GM04504 (cell line): ENCODE data around the gene PPM1G.

ENCODE experiments used
- DNase-seq: peaks from one replicate; pipeline ENCODE4 v3.0.0-alpha.2; 2012; ENCODE audit warnings: low read depth

Gene PPM1G

DNA sequence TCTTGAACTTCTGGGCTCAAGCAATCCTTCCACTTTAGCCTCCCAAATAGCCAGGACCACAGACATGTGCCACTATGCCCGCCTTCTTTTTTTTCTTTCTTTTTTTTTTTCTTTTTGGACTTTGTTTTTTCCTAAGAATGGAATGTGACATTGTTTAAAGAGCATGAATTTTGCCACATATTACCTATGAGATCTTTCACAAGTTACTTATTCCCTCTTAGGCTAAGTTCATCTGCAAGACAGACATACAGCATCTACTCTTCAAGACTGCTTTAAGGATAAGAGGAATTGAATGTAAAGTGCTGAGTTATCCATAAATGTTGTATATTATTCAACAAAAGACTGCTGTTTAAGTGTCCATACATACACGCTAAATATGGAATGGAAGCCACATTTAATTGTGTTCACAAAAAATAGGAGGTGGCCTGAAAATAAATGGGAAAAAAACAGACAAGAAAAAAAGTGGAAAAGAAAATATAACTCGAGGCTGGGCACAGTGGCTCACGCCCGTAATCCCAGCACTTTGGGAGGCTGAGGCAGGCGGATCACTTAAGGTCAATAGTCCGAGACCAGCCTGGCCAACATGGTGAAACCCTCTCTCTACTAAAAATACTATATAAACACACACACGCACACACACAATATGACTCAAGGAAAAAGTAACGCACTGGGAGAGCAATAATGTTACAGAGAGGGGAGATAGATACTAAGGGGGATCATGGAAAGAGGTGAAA, 3.2 kb upstream of the PPM1G start:
- DNase-seq: no peak

DNA sequence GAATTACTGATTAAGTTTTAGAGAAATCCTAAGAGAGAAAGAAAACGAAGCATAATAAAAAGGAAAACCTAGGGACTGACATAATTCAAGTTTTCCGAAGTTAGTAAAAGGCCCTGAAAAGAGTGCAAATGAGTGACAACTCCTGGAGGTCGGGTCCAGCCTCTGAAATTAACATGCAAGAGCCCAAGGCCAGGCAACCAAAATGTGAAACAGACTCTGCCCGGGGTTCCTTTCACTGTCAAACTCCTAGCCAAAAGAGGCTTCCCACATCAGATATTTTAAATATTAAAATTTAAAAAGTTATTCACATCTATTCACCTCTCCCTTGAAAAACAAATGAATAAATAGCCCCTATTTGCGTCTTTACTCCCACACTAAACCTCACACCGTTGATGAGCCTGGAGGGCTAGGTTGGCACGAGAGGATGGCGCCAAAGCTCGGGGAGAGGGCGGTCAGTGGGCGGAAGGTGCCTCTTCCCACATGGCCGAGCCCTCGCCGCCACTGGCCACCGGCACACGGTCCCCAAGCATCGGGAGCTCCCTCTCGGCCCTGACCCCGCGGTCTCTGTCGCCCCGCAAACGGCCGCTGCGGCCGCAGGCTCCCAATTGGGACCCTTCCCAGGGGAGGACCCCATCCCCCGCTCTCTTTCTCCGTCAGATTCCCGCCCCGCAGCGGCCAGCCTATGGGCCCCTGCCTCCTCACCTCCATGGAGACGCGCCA, 630 bp downstream of the PPM1G start:
- no peak for DNase-seq

DNA sequence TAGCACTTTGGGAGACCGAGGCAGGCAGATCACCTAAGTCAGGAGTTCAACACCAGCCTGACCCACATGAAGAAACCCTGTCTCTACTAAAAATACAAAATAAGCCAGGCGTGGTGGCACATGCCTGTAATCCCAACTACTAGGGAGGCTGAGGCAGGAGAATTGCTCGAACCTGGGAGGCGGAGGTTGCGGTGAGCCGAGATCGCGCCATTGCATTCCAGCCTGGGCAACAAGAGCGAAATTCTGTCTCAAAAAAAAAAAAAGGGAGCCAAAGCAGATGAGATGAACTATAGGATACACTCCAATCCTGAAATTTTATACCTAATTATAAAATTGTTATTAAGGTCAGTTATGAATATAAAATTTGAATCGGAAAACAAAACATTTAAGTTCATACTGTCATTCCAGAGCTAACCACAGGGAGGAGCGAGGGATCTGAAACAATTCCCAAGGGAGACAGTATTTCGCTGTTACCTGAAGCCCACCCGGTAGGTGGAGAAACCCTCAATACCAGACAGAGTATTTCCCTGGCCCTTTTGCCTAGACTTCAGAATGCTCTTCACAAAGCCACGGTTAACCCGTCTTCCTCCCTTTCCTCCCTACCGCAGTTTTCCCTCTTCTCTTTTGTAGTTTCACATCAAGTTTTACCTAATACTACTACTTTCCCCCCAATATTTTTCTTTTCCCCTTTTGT, 1.4 kb downstream of the PPM1G start:
- no peak for DNase-seq

DNA sequence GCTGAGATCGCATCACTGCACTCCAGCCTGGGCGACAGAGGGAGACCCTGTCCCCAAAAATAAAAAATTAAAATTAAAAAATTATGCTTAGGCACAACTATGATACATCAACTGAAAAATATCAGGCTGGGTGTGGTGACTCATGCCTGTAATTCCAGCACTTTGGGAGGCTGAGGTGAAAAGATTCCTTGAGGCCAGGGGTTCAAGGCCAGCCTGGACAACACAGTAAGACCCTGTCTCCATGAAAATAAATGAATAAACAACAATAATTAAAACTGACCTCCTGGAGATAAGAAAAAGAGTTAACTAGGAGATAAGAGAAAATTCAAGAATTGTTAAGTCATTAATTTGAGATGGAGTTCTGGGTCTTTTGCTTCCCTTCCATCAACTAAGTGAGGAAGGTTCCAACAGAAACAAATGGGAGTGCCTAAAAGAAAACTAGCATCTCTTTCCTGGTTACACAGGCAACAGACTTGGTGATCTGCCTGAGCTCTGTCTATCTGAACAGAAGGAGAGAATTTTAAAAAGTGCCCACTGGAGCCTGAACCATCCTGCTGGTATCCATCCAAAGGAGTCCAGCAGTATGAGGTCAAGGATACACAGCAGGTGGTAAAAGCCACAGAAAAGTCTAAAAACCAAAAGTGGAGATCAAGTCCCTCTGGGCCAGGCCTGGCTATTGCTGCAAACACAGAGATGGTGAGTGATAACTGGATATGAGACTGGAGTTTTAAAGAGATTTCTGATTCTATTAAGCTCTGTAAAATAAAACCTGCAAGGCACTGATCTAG, 8.8 kb downstream of the PPM1G start:
- DNase-seq: no peak

DNA sequence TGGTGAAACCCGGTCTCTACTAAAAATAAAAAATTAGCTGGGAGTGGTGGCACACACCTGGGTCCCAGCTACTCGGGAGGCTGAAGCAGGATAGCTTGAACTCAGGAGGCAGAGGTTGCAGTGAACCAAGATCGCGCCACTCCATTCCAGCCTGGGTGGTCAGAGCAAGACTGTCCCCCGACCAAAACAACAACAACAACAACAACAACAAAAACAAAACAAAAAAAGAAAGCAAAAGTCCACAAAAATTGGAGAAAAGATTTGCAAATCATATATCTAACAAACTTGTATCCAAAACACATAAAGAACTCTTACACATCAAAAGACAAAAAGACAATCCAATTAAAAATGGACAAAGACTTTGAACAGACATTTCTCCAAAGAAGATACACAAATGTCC, 10.4 kb downstream of the PPM1G start:
- no peak for DNase-seq

DNA sequence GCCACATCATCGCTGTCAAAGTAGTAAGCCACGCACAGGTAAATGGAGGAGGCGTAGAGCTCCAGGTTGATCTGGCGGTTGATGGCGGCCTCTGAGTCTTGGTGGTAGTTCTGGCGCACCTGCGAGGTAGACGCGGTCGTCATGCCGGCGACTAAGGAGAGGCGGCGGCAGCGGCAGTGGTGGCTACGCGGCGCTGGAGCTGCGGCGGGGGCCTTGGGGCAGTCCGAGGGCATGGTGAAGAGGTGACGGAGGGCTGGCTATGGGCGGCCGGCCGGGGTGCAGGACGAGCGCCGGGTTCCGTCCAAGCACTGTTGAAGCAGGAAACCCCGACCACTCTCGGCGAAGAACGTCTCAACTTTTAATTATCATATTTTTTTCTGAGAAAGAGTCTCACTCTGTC, 16.2 kb downstream of the PPM1G start:
- no peak for DNase-seq

DNA sequence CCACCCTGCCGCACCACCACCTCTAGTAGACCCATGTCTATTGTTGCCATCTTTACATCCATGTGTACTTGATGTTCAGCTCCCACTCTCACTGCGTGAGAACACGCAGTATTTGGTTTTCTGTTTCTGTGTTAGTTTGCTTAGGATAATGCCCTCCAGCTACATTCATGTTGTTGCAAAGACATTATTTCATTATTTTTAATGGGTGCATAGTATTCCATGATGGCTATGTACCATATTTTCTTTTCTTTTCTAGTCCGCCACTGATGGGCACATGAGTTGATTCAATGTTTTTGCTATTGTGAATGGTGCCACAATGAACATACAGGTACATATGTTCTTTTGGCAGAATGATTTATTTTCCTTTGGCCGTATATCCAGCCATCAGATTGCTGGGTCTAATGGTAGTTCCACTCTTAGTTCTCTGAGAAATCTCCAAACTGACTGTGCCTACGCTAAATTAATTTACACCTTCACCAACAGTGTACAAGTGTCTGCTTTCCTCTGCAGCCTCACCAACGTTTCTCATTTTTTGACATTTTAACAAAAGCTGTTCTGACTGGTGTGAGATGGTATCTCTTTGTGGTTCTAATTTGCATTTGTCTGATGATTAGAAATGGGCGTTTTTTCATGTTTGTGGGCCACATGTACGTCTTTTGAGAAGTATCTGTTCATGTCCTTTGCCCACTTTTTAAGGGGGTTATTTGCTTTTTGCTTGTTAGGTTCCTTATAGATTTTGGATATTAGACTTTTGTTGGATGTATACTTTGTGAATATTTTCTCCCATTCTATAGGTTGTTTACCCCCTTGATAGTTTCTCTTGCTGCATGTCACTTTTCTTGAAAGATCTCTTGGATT, 18.3 kb downstream of the PPM1G start:
- DNase-seq: no peak

DNA sequence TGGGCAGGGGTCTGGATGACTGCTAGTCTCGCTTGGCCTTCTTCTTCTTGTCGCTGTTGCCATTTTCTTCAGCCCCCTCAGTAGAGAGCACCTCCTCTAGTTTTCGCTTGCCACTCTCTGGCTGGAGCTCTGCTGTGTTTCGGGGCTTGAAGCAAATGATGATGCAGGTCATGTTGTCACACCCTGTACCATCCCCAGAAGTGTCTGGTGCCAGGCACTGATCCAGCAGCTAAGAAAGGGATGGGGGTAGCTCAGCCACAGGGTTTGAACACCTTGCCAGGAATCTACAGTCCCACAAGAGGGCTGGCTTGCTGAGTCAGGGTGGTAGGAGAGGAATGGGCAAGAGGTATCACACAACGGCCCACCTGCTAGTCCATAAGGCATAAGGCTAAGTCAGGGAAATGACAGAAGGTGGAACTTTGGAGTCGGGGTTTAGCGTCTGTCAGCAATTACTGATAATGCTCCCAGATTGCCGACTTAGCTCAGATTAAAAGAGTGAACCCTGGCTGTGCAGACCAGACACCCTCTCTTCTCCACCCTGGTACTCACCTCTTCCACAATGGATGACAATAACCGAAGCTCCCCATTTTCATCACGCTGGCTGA, 27.7 kb downstream of the PPM1G start:
- no peak for DNase-seq

DNA sequence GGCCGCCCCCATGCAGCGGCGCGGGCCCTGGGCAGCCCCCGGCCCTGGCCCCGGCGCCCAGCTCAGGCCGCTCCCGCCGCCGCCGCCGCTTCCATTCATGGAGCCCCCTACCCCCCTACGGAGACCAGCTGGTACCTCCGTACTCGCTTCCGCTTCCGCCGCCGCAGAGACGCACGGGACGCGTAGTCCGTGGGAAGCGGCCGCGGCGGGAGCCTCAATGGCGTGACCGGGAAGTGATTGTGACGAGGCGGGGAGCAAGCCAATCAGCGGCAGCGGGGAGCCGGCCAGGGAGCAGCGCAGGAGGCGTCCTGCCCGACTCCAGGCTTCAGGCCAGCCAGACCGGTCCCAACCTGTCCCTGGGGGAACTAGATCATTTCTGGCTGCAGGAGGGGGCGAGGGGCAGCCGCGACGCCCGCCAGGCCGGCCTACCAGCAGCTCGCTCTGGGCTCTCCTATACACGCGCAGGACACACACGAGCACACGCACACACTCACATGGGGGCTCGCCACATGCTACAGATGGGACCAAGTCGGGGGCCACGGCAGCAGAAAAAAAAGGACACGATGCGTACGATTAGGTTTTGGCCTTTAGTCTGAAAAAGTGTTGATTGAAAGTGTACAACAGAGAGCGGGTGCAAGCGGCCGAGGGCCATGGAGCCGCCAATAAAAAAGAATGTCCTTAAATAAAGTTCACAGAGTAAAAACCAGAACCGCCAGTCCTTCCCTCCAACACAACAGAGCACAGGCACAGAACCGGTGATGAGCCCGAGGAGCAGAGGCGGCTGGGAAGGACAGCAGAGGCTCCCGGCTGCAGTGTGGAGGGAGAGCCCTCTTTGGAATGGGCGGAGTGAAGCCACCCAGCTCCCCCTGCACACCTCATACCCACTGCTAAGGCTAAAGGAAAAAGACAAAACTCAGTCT, 28.5 kb downstream of the PPM1G start, which contains the start of gene ZNF513:
Gene ZNF513 (minus strand): TSS at position 109 of the 920 bp plus-strand sequence. CDS start 208 bp downstream, outside the sequence.
- peak; percentile 90 for DNase-seq

DNA sequence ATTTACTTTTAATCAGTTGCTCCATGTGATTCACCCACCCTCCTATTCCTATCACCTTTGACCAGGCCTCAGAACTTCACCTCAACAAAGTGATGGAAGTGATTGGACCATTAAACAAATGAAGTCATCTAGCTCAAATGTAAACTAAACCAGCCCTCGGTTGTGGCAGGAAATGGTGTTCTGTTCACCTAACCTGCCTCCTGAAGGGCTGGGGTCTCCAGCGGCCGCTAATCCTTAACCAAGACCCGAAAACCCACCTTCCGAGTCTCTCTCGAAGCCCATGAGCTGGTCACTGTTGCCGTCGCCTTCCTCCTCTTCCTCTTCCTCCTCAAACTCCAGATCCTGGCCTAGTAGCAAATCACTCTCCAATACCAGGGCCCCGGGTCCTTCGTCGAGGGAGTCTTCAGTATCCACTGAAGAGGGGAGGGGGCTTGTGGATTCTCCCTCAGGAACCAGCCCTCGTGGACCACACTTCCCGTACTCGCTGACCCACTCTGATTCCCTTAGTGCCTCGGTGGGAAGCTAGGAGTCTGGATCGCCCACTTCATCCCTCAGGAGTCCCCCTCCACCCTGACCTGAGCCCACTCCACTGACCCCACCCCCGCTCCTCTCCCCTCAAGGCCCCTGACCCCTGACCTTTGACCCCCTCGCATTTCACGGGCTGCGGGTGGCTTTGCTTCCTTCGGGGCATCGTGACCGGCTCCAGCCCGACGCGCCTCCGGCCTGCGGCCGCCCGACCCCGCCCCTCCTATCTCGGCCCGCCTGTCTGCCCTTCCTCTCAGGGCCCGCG, 29.4 kb downstream of the PPM1G start:
- no peak for DNase-seq

DNA sequence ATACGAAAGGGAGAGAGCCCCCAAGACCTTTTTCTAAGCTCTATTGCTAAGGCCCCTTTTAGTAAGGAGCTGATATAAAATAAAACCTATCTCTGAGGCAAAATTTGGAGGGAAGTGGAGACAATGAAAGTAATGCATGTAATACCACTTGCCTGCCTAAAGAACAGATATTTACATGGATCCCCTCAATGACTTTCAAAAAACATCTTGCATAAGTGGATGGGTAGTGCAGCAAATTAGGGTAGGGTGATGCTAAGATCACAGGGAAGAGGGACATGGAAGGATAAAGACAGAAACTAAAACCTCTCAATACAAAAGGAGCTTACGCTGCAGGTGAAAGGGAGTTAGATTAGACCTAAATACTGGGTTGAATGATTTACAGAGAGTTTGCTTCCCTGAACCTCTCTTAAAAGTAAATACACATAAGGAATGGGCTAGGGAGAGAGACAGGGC, 30.0 kb downstream of the PPM1G start:
- no peak for DNase-seq

DNA sequence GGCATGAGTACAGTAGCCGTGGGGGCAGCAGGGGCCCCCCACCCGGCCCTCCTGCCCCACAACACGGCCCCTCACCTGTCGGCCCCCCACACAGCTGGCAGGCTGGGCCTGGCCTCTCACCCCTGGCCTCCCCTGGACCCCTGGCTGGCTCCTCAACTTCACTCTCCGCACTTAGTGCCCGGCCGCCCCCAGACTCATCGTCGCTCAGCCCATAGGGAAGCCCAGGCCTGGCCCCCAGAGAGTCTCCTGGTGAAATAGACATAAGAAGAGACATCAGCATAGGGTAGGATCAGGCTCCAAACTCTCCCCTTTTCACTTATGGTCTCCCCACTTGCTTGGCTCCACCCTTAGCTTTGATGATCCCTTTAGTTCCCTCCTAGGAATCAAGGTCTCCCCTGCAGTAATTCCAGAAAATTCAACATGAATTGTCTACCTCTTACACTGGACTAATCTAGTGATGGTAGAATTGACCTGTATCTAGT, 30.5 kb downstream of the PPM1G start:
- DNase-seq: no peak

DNA sequence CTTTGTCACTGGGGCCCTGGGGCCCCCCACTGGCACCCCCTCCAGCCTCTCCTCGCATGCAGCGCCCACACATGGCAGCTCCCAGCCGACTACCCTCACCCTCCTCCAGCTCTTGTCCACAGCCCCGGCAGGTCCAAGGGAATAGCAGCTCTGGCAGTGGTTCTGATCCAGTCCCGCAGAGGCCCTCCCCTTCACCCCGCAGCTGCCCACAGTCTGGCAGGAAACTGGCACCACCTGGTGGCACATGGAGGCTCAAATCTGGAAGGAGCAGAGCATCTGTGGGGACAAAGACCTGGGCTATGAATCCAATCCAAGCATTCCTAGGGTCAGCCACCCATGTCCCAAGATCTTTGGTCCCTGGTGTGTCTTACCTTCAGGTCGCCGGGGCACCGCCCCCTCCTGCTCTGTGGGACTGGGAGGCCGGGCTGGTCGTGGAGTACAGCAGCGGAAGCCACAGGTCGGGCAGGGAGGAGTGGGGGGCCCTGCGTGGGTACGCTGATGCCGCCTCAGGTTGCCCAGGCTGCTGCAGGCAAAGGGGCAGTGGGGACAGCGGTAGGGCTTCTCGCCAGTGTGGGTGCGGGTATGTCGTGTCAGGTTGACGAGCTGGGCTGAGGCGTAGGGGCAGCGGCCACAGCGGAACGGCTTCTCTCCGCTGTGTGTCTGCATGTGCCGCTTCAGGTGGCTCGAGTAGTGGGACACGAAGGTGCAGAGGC, 31.1 kb downstream of the PPM1G start:
- no peak for DNase-seq

DNA sequence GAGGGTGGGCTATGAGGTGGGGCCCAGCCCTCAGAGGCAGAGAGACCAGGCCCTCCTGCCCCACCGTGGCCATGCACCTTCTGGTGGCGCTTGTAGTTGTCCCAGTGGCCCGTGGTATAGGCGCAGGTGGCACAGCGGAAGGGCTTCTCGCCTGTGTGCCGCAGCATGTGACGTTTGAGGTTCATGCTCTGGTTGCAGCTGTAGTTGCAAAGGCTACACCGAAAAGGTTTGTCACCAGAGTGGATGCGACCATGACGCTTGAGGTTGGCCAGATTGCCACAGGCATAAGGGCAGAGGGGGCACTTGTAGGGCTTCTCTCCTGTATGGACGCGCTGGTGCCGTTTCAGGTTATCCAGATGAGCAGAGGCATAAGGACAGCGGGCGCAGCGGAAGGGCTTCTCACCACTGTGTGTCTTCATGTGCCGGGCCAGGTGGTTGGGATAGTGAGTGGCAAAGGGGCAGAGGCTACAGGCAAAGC, 31.7 kb downstream of the PPM1G start:
- DNase-seq: no peak

DNA sequence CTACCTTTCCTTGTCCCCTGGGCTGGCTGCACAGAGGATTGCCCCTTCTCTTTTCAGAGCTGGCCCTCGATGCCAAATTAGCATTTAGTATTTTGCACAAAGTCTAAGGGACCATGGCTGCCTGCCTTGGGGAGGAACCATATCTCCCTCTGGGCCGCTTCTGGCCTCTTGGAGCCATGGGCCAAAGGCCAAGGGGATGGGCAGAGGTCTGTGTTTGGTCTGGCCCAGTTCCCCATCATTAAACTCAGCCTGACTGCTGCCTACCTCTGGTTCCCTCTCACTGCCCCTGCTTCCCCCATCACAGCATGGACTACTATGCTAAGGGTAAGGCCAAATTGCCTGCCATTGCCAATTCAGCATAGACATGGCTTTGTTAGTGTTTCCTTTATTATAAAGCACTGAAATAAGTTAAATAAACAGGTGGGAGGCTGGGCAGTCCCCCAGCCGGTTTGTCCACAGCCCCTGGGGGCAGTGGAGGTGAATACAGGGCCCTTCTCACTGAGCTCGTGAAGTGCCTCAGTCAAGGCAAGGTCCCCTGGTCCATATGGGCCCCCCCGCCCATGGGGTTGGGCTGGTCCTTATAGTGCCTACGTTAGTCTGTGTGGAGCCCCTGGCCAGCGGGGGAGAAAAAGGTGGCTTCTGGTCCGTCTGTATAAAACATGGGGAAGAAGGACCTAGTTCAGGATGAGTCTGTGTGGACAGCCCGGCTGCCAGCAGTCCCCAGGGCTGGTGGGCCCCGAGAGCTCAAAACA, 32.3 kb downstream of the PPM1G start:
- no peak for DNase-seq

DNA sequence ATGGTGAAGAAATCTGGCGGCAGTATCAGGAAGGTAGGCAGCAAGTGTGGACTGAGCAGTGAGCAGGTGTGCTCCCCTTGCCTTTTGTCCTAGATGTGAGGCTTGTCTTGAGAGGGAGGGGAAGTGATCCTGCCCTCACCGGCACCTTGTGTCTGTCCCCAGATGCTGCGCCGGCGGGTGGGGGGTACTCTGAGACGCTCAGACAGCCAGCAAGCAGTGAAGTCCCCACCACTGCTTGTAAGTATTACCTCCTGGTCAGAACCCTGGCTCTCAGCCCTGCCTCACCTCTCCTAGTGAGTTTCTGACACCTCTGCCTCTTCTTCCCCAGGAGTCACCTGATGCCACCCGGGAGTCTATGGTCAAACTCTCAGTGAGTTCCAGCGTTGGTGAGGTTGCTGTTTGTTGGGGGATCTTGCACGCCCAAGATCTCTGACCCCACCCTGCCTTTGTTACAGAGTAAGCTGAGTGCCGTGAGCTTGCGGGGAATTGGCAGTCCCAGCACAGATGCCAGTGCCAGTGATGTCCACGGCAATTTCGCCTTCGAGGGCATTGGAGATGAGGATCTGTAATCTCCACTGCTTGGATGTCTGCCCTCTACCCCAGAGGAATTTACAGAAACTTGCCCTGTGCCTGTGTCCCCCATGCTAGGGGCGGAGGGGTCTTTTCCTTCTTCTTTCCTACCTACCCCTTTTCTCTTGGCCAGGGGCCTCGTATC, 33.1 kb downstream of the PPM1G start:
- no peak for DNase-seq
